ENCODE data around the gene TBCK.

TBCK gene

DNA sequence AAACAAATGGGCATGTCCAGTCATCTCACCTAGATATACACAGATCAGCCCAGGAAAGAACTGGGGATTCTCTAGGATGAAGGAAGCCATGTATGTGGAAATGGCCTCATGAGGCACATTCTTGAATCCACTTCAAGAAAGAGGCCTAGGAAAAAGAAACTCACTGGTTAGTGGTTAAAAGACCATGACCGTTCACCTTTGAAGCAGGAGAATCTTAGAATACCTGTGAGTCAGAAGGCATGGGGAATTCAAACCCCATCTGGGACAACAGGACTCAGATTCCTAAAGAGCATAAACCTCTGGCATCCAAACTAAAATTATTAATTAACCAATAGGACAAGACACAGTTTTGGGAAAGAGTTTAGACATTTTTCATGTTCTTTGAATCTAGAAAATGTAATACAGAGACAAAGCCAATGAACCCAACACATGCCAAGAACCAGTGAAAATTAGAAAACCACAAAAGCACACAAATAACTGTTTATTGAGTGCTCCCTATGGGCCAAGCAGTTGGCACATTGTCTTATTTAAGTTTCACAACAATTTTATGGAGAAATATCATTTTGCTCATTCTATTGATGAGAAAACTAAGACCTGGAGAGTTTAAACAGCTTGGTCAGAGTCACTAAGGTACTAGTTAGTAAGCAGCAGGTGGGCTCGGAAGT is 323.2 kb downstream of the TBCK start:
- 95% methylated on average over 2 of the region's 2 CpGs for WGBS
- Histone ChIP-seq H3K4me1 (ENCODE audit: insufficient read depth, low read length) (no peaks in the 10 kb centered on the region), H3K36me3 (ENCODE audit: insufficient read depth, low read length) (no peaks in the 10 kb centered on the region), H3K9me3 (ENCODE audit: insufficient read depth, low read depth, low read length) (no peaks in the 10 kb centered on the region), H3K27me3 (ENCODE audit: insufficient read depth, low read length) (no peaks in the 10 kb centered on the region), H3K9ac (ENCODE audit: low read depth, low read length) (no peak overlapping the region), H3K27ac (ENCODE audit: low read depth, low read length) (no peak overlapping the region), H3K4me3 (ENCODE audit: low read length) (no peak overlapping the region)

DNA sequence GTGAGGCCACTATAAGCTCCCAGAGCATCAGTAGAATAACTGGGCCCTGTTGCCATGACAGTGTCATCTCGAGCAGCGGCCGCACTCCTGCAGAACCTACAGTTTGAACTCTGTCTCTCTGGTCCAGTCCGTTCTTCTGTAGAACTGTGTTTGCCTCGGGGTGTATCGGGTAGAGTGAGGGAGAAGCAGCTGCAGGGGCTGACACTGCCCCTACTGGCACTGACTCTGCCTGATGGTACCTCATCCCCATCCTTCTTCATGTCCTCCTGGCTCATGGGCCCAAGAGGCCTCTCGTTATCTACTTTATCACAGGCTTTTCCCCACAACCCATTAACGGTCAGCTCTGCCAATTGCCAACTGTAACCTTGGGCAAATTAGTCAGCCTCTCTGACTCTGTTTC is 324.3 kb downstream of the TBCK start:
- Histone ChIP-seq H3K27ac (ENCODE audit: low read depth, low read length) (no peak overlapping the region), H3K4me3 (ENCODE audit: low read length) (no peak overlapping the region), H3K27me3 (ENCODE audit: insufficient read depth, low read length) (no peaks in the 10 kb centered on the region), H3K9ac (ENCODE audit: low read depth, low read length) (no peak overlapping the region), H3K9me3 (ENCODE audit: insufficient read depth, low read depth, low read length) (no peaks in the 10 kb centered on the region), H3K36me3 (ENCODE audit: insufficient read depth, low read length) (no peaks in the 10 kb centered on the region), H3K4me1 (ENCODE audit: insufficient read depth, low read length) (no peaks in the 10 kb centered on the region)
- WGBS, result 94% methylated on average over 8 of the region's 8 CpGs
